AG08396 (cell line): Measurements from ENCODE around the gene SERPINB10.
"Not testable (repeated sequence)": the region's sequence is repeated elsewhere in the genome, so short reads cannot be mapped to it uniquely, and the experiment has no call there.

Source experiments
- DNase-seq: peaks from one replicate; pipeline ENCODE4 v3.0.0; 2012; ENCODE audit warnings: low spot score, mixed read lengths

The SERPINB10 gene

GRCh38 chr18:63892566-63892965 is 15.2 kb upstream of the SERPINB10 start:
- DNase-seq = no peak

- no peak for DNase-seq
Observed at GRCh38 chr18:63894106-63894772, 13.5 kb upstream of the SERPINB10 start.

DNA sequence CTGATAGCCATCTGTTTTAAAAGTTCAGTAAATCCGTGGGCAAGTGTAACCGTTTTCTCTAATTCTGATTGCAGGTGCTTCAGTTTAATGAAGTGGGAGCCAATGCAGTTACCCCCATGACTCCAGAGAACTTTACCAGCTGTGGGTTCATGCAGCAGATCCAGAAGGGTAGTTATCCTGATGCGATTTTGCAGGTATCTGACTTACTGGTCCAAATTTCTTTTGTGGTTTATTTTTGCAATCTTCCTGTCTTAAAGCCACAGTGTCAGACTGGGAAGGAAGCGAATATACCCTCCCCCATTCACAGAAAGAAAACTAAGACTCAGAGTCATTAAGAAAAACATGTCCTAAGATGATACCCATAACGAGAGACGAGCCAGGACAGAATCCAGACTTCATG is 12.6 kb upstream of the SERPINB10 start:
- no peak for DNase-seq

DNA sequence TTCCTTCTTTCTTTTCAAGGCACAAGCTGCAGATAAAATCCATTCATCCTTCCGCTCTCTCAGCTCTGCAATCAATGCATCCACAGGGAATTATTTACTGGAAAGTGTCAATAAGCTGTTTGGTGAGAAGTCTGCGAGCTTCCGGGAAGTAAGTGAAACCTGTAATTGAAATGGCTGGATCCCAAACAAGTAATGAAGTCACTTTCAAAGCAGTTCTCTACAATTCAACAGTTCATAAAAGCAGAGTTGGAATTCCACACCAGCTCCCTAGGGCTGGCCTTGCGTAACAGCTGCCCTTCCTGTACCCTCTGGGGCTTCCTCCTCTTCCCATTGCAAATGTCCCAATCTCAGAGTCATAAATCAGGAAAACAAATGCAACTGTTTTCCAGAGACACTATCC is 10.7 kb upstream of the SERPINB10 start:
- no peak for DNase-seq

DNA sequence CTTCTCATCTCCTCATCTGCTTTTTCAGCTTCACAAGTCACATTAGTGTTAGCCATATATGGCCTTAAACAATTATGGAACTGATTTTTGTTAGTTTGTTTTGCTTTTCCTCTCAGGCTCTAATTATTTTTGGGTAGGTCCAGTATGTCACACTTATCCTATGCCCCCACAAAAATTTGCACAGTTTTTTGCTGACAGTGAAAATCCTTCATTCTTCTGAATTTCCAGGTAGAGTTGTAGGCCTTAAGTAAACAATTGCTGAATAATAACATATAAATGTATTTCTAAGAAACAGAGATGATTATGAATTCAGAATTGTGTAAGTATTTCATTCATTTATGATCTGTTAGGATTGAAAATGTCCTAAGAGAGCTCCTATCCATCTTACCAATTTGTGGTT is 8.6 kb upstream of the SERPINB10 start:
- DNase-seq = no peak

- no peak for DNase-seq
Observed at GRCh38 chr18:63903851-63904570, 3.7 kb upstream of the SERPINB10 start.

DNA sequence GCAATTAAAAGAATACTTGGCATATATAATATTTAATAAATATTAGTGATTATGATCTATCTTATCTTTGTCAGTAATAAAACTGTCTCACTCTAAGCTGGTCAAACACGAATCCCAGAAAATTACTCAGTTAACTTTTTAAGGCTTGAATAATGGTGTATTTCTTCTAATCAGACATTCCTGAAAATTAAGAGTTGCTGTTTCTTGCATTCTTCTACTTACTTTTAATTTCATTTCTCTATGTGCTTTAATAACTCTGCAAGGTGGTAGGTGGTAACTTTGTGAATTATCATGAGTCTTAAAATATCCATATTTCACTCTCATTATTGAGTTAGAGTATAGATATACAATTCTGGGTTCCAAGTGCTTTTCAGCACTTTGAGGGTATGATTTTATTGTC is 3.1 kb upstream of the SERPINB10 start:
- DNase-seq = no peak

DNA sequence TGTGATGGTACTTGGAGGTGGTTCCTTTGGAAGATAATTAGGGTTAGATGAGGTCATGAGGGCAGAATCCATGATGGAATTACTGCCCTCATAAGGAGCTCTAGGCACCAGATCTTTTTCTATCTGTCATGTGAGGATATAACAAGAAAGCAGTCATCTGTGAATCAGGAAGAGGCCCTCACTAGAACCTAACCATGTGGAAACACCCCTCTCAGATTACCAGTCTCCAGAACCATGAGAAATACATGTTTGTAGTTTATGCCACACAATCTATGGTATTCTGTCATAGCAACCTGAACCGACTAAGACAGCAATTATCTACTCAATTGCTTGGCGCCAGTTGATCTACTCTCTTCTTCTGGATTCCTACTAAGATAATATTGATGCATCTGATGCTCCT is 2.4 kb upstream of the SERPINB10 start:
- DNase-seq = no peak

DNA sequence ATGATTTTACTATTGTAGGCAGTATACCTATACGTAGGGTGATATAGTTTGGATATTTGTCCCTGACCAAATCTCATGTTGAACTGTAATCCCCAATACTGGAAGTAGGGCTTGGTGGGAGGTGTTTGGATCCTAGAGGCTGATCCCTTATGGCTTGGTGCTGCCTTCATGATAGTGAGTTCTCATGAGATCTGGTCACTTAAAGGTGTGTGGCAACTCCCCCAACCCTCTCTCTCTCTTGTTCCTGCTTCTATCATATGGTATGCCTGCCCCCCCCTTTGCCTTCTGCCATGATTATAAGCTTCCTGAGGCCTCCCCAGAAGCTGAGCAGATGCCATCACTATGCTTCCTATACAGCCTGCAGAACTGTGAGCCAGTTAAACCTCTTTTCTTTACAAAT is 1.7 kb upstream of the SERPINB10 start:
- DNase-seq = no peak

- DNase-seq = no peak
Observed at GRCh38 chr18:63908858-63909257, 1.1 kb downstream of the SERPINB10 start.

- no peak for DNase-seq
Observed at GRCh38 chr18:63909870-63910269, 2.1 kb downstream of the SERPINB10 start.

DNA sequence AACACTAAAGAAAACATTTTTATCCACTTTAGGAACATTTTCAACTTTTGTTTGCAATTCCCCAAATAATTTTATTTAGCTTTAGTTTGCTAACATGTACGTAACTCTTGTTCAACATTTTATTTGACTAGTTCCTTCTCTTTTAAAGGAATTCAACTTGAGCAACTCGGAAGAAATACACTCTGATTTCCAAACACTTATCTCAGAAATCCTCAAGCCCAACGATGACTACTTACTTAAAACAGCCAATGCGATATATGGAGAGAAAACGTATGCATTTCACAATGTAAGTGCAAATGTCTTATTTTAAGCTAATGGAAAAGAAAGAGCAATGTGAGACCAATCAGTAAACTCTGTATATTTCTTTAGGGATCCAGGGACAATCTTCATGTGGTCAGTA is 10.1 kb downstream of the SERPINB10 start:
- DNase-seq = no peak

- DNase-seq = no peak
Observed at GRCh38 chr18:63922049-63922448, 14.3 kb downstream of the SERPINB10 start.

DNA sequence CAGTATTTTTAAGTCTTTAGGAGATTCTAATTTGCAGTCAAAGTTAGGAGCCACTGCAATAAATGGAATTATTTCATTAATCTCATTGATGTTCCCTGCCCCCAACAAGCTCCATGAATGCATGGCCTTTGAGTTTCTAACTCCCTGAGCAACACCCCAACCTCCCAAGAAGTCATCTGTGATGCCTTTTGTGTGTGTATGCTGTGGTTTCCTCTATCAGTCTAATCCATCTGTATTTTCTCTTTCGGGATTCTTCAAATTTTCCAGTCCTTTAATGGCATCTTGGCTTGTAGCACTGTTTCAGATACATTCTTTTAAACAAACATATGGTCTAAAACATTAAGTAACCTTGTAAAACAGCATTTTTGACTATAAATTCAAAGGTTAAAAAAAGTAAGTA is 16.8 kb downstream of the SERPINB10 start:
- no peak for DNase-seq

DNA sequence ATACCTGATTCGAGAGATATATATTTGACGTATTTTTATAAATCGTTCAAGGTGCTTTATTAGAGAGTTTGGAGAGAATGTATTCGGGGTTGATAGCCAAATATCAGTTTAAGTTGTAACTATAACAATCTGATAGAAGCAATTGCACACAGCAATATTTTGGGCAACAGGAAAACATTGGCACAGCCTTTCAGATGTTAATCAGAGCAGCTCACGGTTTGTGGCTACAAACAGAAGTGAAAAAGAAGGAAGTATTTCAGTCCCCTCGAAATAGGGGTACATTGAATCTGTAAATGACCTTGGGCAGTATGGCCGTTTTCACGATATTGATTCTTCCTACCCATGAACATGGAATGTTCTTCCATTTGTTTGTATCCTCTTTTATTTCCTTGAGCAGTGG is 20.6 kb downstream of the SERPINB10 start:
- no peak for DNase-seq

DNA sequence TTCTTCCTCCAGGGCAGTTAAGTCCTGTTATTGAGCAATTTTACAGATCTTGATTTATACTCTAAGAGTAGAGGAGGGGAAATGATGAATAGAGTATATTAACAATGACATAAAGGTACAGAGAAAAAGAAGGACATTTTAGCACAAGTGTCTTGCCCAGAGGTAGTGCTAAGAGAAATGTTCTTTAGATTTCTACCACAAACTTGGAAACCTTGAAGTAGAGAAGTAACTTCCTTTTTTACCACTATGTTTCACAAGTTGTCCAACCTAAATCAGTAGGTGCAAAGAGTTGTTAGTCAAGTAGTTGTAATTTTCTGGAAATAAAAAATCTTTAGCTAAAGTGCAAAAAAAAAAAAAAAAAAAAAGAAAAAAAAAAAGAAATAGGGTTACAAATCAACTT is 21.6 kb downstream of the SERPINB10 start:
- DNase-seq = not testable (repeated sequence)

- DNase-seq = no peak
Observed at GRCh38 chr18:63930773-63931354, 23.1 kb downstream of the SERPINB10 start.

DNA sequence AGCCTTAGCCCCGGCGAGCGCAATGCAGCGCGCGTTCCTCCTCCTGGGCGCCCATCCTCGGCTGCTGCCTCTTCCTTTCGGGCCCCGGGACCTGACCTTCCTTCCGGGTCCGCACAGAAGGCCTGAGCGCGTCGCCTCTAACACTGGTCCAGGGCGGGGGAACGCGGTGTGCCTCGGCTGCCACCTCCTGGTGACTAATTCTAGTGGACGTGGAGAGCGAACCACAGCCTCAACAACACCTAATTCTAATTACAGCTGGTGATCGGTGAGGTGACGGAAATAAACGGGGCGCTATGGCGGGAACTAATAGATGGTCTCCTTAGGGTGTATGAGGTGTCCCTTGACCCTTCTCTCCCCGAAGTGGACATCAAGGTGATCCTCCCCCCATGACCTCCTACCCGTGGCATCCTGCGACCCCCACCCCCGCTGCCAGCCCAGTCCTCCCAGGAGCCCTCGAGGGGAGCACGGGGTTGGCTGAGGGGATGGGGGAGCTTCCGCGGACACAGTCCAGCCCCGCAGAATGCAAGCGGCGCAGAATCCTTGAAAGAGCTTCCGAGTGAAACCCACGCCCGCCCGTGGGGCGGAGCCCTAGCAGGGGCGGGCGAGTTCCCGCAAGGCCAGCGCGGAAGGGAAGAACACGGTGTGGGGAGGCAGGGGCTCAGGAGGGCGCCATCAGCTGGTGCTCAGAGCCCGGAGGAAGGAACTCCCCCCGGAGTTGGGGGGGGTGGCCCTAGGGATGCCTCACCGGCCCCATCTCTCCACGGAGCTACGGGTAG is 28.6 kb downstream of the SERPINB10 start:
- peak; percentile 74 for DNase-seq

GRCh38 chr18:63936932-63937393 is 29.2 kb downstream of the SERPINB10 start:
- no peak for DNase-seq

DNA sequence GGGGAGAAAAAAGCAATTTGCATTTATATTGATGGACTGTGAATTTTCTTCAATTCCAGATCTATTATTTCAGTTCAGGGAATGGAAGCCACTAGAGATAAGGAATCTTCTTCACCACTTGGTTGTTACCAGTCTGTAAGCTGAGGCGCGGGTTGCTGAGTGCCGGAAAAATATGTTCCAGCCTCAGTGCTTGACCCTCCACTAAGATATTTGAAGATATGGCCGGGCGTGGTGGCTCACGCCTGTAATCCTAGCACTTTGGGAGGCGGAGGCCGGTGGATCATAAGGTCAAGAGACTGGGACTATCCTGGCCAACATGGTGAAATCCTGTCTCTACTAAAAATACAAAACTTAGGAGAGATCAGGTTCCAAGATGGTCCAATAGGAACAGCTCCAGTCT is 32.2 kb downstream of the SERPINB10 start:
- DNase-seq = no peak

DNA sequence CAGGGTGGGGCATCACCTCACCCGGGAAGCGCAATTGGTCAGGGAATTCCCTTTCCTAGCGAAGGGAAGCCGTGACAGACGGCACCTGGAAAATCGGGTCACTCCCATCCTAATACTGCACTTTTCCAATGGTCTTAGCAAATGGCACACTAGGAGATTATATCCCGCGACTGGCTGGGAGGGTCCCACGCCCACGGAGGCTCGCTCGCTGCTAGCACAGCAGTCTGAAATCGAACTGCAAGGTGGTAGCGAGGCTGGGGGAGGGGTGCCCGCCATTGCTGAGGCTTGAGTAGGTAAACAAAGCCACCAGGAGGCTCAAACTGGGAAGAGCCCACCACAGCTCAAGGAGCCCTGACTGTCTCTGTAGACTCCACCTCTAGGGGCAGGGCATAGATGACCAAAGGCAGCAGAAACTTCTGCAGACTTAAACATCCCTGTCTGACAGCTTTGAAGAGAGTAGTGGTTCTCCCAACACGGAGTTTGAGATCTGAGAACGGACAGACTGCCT is 32.8 kb downstream of the SERPINB10 start:
- not testable (repeated sequence) for DNase-seq

DNA sequence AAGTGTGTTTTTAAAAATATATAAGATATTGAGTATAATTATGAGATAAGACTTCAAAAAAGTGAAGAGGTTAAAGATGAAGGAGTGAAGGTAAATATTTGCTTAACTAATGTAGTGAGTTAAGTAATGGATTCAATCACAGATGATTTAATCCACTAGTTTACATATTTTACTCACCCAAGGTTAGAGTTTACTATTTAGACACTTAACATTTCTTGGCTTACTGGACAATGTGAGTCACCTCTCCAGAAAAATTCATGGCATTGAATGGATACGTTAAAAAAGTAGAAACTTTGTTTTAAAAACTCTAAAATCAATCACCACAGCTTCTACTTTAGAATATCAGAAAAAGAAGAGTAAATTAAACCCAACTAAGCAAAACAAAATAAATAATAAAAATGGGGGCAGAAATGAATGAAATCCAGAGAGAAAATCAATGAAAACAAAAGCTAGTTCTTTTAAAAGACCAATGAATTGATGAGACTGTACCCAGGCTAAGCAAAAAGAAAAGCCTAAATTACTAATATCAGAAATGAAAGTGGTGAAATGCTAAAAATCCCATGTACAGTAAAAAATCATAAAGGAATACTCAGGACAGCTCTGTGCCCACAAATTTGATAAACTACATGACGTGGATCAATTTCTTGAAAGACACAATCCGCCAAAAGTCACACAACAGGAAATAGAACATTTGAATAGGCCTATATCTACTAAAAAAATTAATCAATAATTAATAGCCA is 39.5 kb downstream of the SERPINB10 start:
- no peak for DNase-seq
